WI38 (cell line): ENCODE measurements around the gene KAT6B.

Experiments used
- H3K4me3 ChIP-seq: 2 replicates; pipeline ENCODE4 v1.5.1; 2011; ENCODE audit warnings: low read depth, mild to moderate bottlenecking, control low read depth, low read length
- CTCF ChIP-seq: IDR thresholded peaks from 2 replicates; pipeline ENCODE4 v1.5.1; 2012; ENCODE audit warnings: low read depth, mild to moderate bottlenecking, control low read depth, low read length

The KAT6B gene

GRCh38 chr10:74824184-74824899, 2.1 kb upstream of the KAT6B start:
- no peak for TF ChIP-seq CTCF
- peak overlapping the region; percentile 81 for H3K4me3 ChIP-seq

GRCh38 chr10:74824900-74825370, 1.5 kb upstream of the KAT6B start:
- TF ChIP-seq CTCF, result no peak
- H3K4me3 ChIP-seq, result peak overlapping the region; percentile 81

- no peak for TF ChIP-seq CTCF
- H3K4me3 ChIP-seq, result peak overlapping the region; percentile 81
These were observed 844 bp upstream of the KAT6B start for GRCh38 chr10:74825371-74826141.

GRCh38 chr10:74827045-74827441, 643 bp downstream of the KAT6B start:
- H3K4me3 ChIP-seq, result peak overlapping the region; percentile 75
- no peak for TF ChIP-seq CTCF

GRCh38 chr10:74827694-74828093, 1.3 kb downstream of the KAT6B start:
- no peak for TF ChIP-seq CTCF
- peak overlapping the region; percentile 75 for H3K4me3 ChIP-seq

- H3K4me3 ChIP-seq, result no peak overlapping the region
- TF ChIP-seq CTCF, result no peak
These were observed 2.5 kb downstream of the KAT6B start for GRCh38 chr10:74828946-74829345.

GRCh38 chr10:74831518-74832120, 5.2 kb downstream of the KAT6B start:
- no peak for TF ChIP-seq CTCF

More at GRCh38 chr10:74831518-74832120, 5.2 kb downstream of the KAT6B start:
- no peak overlapping the region for H3K4me3 ChIP-seq
